ENCODE data around the gene MPG. TPM values are rescaled to one million over a fixed set of nuclear protein-coding genes. Genes with fewer than 3 reads are reported as not detected.

Gene MPG
- total RNA-seq, 1 experiment from 2014 or later, result 62.8 TPM

DNA sequence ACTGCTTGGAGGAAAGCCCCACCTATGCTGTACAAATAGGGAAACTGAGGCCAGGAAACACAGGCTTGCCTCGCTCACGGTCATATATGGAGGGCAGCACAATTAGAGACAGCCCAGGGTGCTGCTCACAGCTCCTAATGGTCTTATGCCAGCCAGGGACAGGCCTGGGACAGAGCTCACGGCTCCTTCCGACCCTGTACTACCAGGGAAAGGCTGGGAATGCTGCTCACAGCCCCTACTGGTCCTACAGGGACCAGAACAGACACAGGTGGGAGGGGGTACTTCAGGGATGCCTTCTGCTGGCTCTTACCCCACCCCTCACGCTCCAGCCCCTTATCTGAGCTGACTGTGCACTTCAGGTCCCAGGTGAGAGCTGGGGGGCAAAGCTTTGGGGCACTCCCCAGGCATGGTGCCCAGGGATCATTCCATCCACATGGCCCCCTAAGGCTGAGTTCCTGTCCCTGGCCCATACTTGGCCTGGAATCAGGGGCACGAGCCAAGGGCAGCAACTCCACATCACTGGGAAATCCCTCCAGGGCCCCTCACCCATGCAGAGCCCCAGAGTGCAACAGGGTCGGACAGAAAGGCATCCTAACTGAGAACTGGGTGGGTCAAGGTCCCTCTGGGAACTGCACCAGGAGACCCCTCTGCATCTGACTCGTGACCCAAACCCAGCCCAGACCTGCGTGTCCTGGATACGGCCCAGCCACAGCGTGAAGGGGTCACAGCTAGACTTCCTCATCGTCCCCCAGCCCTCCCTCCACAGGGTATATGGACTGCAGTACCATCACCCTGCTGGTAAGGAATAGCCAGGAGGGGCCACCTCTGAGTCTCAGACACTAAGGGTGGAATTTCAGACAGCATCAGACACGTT, 11.5 kb upstream of the MPG start:
- Mint-ChIP-seq H3K27ac (ENCODE audit: low read depth, unreplicated experiment) (no peak overlapping the region), H3K36me3 (ENCODE audit: insufficient read depth, unreplicated experiment) (peaks cover 5% of the 10 kb centered on the region), H3K27me3 (ENCODE audit: insufficient read depth, unreplicated experiment) (no peaks in the 10 kb centered on the region), H3K4me3 (ENCODE audit: unreplicated experiment) (no peak overlapping the region), H3K4me1 (ENCODE audit: insufficient read depth, unreplicated experiment) (no peaks in the 10 kb centered on the region), H3K9me3 (ENCODE audit: unreplicated experiment) (no peaks in the 10 kb centered on the region)
- TF ChIP-seq, protein P1, sequence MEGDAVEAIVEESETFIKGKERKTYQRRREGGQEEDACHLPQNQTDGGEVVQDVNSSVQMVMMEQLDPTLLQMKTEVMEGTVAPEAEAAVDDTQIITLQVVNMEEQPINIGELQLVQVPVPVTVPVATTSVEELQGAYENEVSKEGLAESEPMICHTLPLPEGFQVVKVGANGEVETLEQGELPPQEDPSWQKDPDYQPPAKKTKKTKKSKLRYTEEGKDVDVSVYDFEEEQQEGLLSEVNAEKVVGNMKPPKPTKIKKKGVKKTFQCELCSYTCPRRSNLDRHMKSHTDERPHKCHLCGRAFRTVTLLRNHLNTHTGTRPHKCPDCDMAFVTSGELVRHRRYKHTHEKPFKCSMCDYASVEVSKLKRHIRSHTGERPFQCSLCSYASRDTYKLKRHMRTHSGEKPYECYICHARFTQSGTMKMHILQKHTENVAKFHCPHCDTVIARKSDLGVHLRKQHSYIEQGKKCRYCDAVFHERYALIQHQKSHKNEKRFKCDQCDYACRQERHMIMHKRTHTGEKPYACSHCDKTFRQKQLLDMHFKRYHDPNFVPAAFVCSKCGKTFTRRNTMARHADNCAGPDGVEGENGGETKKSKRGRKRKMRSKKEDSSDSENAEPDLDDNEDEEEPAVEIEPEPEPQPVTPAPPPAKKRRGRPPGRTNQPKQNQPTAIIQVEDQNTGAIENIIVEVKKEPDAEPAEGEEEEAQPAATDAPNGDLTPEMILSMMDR (IDR thresholded peaks at IDR 0.05; ENCODE audit: unreplicated experiment), result no peak
- BruUV-seq (replicated peaks), result no TSS peak
- ChIA-PET POLR2A (interaction anchor here (0.7 to 2.2 kb wide), 4 partner anchors 12 to 51 kb away, joined by 3 to 8 read pairs (median 4); partner anchors contain the start of gene MPG), CTCF (interaction anchor here (0.6 to 4.1 kb wide), 21 partner anchors 8 to 506 kb away, joined by 3 to 89 read pairs (median 5); partner anchors contain the start of gene MPG)
- intact Hi-C loops (cut with micrococcal nuclease), result no loop called here
- no peak for DNase-seq (ENCODE audit: unreplicated experiment)

DNA sequence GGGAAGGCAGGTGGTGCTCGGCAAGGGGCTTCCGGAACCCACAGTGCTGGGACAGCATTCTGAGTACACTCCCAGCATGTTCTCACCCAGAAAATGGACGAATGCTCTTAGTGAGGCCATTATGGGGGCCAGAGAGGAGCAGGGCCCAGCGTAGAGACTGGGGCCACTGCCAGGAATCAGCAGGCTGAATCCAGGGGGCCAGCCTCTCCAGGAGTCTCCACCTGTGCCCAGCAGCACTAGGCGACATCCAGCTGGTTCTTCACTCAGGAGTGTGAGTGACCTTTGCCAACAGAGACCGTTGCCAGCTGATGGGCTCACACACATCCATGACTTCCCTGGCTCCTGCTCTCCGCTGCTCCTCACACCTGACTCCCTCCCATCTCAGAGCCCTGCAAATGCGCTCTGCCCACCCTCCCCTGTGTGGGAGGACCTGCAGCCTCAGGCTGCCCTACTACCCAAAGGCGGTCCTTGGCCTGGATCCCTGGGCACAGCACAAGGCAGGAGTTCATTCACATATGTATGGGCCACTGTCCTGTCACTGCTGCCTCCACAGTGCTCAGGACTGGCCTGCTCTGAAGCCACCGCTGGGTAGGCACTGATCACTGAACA, 10.7 kb upstream of the MPG start:
- no peak for DNase-seq (ENCODE audit: unreplicated experiment)
- H3K4me3 Mint-ChIP-seq (ENCODE audit: unreplicated experiment), result no peak overlapping the region
- intact Hi-C loops (cut with micrococcal nuclease), result no loop called here
- no TSS peak for BruUV-seq (replicated peaks)
- H3K9me3 Mint-ChIP-seq (ENCODE audit: unreplicated experiment), result no peaks in the 10 kb centered on the region
- no peaks in the 10 kb centered on the region for H3K27me3 Mint-ChIP-seq (ENCODE audit: insufficient read depth, unreplicated experiment)
- no peaks in the 10 kb centered on the region for H3K36me3 Mint-ChIP-seq (ENCODE audit: insufficient read depth, unreplicated experiment)
- ChIA-PET CTCF (interaction anchor here (0.6 to 4.1 kb wide), 7 partner anchors 11 to 295 kb away, joined by 3 to 26 read pairs (median 4); partner anchors contain the start of gene MPG), POLR2A (interaction anchor here (2.2 kb wide), 1 partner anchor 11 kb away, joined by 8 read pairs; the partner anchor contains the start of gene MPG)
- TF ChIP-seq, protein P1 (IDR thresholded peaks at IDR 0.05; ENCODE audit: unreplicated experiment), result no peak
- H3K4me1 Mint-ChIP-seq (ENCODE audit: insufficient read depth, unreplicated experiment), result no peaks in the 10 kb centered on the region
- H3K27ac Mint-ChIP-seq (ENCODE audit: low read depth, unreplicated experiment), result no peak overlapping the region

DNA sequence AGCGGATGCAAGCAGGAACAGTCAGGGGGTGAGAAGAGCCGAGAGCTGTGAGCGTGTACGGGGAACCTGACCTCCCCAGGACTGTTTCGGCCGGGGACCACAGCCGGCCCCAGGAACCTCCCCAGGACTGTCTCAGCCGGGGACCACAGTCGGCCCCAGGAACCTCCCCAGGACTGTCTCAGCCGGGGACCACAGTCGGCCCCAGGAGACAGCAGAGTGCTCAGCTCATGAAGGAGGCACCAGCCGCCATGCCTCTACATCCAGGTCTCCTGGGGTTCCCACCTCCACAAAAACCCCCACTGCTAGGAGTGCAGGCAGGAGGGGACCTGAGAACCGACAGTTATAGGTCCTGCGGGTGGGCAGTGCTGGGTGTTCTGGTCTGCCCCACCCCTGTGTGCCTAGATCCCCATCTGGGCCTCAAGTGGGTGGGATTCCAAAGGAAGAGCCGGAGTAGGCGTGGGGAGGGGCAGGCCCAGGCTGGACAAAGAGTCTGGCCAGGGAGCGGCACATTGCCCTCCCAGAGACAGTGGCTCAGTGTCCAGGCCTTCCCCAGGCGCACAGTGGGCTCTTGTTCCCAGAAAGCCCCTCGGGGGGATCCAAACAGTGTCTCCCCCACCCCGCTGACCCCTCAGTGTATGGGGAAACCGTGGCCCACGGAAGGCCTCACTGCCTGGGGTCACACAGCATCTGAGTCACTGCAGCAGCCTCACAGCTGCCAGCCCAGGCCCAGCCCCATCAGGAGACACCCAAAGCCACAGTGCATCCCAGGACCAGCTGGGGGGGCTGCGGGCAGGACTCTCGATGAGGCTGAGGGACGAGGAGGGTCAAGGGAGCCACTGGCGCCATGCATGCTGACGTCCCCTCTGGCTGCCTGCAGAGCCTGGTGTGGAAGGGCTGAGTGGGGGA, 9.9 kb upstream of the MPG start:
- peaks cover 5% of the 10 kb centered on the region for H3K4me1 Mint-ChIP-seq (ENCODE audit: insufficient read depth, unreplicated experiment)
- ChIA-PET POLR2A (interaction anchor here (1.0 kb wide), 1 partner anchor 10 kb away, joined by 3 read pairs; the partner anchor contains the start of gene MPG), CTCF (interaction anchor here (0.7 to 4.9 kb wide), 7 partner anchors 14 to 294 kb away, joined by 3 to 56 read pairs (median 3); partner anchors contain the start of gene SNRNP25)
- BruUV-seq (replicated peaks), result no TSS peak
- no peak for DNase-seq (ENCODE audit: unreplicated experiment)
- no peaks in the 10 kb centered on the region for H3K27me3 Mint-ChIP-seq (ENCODE audit: insufficient read depth, unreplicated experiment)
- no peaks in the 10 kb centered on the region for H3K36me3 Mint-ChIP-seq (ENCODE audit: insufficient read depth, unreplicated experiment)
- no peak overlapping the region for H3K27ac Mint-ChIP-seq (ENCODE audit: low read depth, unreplicated experiment)
- TF ChIP-seq, protein P1 (IDR thresholded peaks at IDR 0.05; ENCODE audit: unreplicated experiment), result no peak
- H3K9me3 Mint-ChIP-seq (ENCODE audit: unreplicated experiment), result no peaks in the 10 kb centered on the region
- no peak overlapping the region for H3K4me3 Mint-ChIP-seq (ENCODE audit: unreplicated experiment)
- intact Hi-C loops (cut with micrococcal nuclease), result no loop called here

Data from MCF 10A (cell line).